HG03159 (cell line): ENCODE data around the gene DRC7.

Experiments
- ATAC-seq: cut with Tn5 transposase; IDR thresholded peaks from one replicate; pipeline ENCODE4 v1.9.1; 2021; ENCODE audit warnings: mild to moderate bottlenecking, moderate library complexity; ENCODE audit not compliant: unreplicated experiment

DRC7 gene

DNA sequence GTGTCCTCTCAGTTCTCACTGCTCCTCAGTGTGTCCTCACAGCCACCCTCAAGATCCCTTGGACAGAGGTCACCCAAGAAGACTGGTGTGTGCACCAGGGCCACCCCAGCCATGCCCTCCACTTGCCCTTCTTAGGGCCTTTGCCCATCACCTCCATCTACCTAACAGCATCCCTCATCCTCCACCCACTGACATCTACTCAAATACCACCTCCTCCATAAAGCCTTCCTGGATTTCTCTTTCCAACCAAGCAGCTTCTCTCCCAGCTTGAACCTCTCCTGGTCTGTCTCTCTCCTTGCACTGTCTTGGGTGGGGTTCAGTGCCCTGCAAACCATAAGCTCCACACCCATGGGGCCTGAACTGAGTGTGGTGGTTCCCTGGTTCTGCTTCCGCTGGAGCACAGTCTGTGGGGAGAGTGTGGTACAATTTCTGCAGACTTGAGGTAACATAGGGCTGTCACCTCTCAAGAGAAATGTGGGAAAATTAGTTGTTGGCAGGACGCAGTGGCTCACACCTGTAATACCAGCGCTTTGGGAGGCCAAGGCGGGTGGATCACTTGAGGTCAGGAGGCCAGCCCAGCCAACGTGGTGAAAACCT is 55.3 kb downstream of the DRC7 start:
- no peak for ATAC-seq

DNA sequence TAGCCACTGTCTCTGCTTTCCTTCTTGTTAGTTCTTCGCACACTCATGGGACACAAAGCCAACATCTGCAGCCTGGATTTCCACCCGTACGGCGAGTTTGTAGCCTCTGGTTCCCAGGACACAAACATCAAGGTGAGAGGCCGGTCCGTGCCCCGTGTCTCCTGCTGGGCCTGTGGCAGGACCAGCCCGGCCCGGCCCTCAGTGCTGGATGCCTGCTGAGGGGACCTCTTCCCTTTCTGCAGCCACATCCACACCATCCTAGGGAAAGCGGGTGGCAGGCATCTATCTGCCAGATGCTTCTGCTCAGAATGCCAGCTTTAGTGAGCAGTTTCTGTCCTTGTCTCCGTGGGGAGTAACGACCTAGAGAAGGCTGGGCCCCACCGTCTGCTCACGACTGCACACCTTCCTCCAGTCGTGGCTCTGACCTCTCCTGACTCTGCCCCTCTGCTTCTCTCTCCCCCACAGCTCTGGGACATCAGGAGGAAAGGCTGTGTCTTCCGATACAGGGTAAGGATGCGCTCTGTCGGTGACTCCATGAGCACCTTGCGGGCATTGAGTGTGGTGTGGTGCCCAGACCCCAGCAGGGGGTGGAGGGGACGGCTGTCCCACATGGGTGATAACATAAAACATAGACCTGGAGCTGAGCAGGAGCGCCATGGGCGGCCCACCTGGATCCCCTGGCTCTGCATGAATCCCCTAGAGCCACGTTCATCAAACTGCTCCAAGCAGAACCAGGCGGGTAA is 56.4 kb downstream of the DRC7 start:
- ATAC-seq, result no peak

DNA sequence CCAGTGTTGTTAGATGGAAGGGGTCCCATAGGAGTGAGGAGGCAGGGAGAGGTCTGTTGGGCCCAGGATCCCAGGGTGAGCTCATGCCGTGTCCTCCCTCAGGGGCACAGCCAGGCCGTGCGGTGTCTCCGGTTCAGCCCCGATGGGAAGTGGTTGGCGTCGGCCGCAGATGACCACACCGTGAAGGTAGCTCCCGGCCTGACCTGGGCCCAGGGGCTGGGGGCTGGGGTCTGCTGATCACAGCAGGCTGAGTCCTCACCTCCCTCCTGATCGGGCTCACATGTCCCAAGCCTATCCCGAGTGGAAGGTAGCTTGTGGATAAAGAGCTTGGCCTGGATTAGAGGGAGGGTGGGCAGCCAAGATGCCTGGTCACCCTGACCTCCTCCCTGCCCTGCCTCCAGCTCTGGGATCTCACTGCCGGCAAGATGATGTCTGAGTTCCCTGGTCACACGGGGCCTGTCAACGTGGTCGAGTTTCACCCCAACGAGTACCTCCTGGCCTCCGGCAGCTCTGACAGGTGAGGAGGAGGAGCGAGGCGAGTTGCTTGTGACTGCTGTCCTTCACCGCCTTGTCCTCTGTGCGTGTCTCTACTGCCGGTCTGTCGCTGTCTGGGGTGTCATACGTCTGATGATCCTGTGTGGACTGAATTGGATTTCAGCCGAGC is 57.1 kb downstream of the DRC7 start:
- ATAC-seq, result no peak

DNA sequence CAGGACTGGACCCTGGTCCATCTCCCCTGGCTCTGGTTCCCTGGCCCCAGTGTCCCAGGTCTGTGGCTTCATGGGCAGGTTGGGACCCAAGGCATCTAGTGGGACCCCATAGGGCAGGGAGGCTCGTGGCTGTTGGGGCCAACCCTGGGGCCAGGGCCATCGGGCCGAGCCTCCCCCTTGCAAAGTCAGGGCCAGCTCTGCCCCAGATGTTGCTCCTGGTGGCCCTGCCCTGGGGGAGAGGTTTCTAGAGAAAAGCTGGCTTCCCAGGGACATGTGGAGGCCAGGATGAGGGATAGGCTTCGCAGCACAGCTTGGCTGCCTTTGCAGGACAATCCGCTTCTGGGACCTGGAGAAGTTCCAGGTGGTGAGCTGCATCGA is 57.6 kb downstream of the DRC7 start:
- no peak for ATAC-seq

DNA sequence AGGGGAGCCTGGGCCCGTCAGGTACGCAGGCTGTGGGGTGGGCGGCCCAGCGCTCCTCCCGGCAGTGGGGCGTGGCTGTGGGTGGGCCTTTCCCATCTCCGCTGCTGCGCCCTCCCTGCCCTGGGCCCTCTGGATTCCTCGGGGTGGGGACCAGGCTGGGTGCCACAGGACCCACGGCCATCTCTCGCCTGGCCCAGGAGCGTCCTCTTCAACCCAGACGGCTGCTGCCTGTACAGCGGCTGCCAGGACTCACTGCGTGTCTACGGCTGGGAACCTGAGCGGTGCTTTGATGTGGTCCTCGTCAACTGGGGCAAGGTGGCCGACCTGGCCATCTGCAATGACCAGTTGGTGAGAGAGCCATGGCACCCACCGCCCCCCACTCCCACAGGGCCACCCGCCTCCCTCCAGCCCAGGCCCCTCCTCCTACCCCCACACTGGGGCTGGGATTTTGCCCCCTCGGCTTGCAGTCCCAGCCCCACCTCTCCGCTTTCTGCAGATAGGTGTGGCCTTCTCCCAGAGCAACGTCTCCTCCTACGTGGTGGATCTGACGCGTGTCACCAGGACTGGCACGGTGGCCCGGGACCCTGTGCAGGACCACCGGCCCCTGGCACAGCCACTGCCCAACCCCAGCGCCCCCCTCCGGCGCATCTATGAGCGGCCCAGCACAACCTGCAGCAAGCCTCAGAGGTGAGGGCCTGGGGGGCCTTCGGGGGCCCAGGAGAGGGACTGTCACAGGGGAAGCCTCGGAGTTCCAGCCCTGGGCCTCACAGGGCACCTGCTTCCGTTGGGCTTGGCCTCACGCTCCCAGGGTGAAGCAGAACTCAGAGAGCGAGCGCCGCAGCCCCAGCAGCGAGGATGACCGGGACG is 58.2 kb downstream of the DRC7 start:
- ATAC-seq, result no peak

DNA sequence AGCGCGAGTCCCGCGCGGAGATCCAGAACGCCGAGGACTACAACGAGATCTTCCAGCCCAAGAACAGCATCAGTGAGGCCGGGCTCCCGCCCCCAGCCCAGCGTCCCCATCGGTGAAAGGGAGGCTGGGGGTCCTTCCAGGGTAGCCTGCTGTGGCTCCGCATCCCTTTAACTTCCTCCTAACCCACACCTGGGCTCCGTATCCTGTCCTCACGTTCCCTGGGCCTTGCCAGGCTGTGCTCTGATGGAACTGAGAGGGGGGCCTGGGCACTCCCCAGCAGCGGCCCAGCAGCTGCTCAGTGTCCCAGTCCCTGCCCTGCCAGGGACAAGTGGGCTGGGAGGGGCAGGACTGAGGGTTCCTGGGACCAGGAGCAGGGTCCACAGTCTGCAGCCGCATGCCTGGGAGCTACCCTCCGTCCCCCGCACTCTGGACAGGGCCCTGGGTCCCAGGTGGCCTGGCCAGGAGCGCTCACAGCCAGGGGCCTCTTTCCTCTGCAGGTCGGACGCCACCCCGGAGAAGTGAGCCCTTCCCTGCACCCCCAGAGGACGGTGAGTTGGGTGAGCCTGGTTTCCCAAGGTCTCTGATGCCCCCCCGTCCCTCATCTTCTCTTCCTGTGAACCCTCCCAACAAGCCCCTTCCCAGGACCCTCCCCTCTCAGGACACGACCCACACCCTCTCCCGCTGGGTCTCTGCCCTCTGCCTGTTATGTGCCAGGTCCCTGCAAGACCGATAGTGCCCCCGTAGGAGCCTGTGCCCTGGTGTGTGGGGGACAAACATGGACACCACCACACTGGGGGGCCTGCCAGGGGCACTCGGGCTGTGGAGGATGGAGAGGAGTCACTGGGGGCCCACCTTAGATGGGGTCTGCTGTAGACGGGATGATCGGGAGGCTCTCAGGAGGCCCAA is 59.1 kb downstream of the DRC7 start:
- ATAC-seq, result no peak

DNA sequence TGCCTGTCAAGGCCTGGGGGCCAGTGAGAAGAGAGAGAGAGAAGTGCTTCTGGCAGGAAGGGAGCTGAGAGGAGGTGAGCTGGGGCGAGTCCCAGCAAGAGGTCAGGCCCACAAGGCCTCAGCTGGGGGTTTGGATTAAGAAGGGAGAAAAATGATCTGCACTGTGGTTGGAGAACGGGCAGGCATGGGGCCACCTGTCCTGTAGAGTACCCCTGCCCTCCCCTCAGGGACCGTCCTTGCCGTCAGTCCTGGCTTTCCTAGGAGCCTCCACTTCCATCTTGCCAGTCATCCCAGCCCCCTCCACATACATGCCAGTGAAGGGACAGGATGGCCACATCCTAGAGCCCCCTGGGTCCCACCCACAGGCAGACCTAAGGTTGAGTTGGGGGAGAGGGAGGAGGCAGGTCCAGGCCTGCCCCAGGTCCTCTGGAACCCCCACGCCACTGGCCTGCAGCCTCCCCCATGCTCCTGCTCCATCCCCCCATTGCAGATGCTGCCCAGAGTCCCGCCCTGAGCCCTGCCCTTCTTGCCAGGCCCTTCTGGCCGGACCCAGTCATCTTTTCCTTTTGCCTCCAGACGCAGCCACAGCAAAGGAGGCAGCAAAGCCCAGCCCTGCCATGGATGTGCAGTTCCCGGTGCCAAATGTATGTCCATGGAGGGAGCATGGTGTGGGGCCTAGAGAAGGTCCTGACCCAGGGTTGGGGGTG is 59.9 kb downstream of the DRC7 start:
- ATAC-seq, result no peak

DNA sequence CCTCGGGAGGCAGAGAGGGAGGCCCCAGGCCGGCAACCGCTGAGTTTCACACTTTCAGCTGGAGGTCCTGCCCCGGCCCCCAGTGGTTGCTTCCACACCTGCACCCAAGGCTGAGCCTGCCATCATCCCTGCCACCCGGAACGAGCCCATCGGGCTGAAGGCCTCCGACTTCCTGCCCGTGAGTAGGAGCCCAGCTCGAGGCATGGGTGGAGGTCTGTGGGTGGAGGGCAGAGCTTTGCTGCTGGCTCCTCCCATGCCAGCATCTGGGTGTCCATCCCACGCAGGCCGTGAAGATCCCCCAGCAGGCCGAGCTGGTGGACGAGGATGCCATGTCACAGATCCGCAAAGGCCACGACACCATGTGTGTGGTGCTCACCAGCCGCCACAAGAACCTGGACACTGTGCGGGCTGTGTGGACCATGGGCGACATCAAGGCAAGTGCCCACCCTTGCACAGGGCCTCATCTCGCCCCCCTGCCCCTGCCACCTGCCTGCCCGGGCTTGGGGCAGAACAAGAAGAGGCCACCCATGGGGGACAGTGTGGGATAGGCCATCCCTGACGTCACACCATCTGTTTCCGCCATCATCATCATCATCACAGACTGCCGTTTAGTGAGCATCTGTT is 60.6 kb downstream of the DRC7 start:
- ATAC-seq, result no peak

DNA sequence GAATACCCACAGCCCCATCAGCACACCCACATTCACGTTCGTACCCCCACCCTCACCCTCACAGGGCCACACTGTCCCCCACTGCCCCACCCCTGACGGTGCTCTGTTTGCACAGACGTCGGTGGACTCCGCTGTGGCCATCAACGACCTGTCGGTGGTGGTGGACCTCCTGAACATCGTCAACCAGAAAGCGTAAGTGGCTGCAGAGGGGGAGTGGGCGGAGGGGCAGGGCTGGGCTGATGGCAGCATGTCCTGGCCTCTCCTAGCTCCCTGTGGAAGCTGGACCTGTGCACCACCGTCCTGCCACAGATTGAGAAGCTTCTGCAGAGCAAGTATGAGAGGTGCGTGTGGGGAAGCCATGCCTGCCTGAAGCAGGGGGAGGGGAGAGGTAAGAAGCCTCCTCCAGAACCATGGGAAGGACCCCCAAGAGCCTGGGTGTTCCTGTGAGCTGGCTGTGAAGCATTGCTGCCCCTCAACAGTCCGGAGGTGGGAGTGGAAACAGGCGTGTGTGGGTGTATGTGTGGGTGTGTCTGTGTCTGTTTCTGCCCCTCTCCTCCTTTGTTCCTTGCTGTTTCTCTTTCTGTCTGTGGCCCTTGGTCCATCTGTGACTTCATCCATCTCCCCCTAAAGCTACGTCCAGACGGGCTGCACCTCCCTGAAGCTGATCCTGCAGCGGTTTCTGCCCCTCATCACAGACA is 61.3 kb downstream of the DRC7 start:
- ATAC-seq, result no peak

DNA sequence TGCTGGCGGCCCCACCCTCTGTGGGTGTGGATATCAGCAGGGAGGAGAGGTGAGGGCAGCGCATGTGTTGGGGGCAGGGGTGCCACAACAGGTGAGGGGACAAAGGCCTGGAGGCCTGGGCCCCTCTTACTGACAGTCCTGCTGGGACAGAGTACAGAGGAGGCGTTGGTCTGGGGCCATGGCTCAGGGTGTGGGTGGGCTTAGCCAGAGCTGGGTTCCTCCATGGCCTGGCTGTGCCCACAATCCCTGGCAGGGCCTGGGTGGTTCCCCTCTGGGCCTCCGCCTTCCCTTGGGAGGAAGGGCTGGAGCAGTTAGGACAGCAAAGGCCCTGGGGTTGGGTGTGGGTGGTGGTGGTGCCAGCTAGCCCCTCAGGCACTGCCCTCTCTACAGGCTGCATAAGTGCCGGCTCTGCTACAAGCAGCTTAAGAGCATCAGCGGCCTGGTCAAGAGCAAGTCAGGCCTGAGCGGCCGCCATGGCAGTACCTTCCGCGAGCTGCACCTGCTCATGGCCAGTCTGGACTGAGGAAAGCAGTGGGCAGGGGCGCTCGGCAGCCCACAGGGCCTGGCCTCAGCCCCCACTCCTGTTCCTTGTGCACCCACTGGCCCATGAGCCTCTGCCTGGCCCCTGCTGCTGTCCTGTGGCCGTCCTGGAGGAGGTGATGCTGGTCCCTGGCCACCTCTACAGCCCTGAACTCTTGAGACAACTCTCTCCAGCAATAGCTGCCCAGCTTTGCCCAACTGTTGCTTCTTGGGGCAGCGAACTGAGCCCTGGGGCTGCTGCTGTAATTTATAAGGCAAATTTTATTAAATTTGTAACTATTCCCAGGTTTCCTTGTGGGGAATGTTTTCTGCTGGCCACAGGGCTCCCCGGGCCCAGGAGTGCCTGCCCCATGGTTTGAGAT is 62.1 kb downstream of the DRC7 start:
- ATAC-seq, result no peak

DNA sequence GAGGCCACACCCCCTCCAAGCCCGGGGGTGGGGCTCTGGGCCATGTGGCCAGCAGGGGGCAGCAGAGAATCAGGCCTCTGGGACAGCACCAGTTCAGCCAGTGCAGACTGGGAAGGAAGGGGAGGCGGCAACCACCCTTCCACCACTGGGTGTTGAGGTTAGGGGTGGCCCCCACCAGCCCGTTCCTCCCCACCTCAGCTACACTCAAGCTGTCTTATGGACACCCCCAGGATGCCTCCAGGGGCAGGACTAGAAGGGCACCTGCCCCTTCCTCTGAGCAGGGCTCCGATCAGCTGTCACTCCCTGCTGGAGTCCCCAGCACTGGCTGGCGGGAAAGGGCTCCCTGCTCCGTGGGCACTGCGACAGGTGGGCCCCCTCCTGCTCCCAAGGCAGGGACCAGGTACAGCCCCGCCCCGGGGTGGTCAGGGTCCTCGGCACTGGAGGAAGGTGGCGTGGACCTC is 62.8 kb downstream of the DRC7 start:
- ATAC-seq, result peak; percentile 75

DNA sequence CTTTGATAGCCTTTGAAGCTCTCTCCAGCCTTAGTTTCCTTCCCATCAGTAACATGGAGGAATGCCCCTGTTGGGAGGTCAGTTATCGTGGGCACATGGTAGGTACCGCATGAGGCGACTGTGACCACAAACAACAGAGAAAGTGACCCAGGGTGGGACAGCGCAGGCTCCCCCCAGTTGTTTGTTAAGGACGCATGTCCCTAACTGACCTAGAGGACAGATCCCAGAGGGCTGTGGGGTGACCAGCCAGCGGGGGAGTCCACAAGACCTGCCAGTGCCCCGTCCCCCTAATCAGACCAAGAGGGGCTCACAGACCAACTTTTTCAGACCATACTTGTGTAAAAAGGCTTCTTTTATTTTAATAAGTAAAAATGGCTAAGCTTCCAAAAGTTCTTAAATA is 63.3 kb downstream of the DRC7 start:
- no peak for ATAC-seq

DNA sequence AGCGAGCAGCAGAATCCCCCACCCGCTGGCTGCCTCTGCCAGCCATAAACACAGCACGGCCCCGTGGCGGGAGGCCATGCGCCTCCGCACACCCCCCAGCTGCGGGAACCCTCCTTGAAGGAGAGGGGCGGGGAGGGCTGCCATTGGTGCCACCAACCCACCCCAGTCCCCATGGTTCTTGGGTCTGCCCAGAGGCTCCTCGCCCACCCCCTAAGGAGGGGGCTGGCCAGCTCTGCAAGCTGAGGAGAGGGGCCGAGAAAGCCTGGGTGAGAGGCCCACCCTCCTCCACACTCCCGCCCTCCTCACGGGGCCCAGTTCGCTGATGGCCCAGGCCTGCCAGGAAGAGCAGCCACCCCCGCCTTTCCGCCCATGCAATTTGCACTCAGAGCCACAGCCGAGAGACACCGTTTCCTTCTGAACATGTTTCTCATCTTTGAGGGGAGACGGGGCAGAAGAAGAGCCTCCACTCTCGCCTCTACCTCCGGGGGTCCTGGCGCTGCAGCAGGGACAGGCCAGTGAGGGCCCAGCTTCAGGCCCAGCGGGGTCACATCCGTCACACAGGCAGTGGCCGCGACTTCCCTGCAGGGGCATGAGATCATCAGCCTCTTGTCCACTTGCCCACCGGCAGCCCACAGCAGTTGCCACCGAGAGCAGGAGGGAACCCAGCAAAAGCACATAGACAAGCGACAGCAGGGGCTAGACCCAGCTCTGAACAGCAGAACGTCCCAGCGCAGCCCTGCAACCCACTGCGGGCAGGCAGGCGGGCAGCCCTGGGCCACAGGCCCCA is 63.9 kb downstream of the DRC7 start:
- no peak for ATAC-seq

DNA sequence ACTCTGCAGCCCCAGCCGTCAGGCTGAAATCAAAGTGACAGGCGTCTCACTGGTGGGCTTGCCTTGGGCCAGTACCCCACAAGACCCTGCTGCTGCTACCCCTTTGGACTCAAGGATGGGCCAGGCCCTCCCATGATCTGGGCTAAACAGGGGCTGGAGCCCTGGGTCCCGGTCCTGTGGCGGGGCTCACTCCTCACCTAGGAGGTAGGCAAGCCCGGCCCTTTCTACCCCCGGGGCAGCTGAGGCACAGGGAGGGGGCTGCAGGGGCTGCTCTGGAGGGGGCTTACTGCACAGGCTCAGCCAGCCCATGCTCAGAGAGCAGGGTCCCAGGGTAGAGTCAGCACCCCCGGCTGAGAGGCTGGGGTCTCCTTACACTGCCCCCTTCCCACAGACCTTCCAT is 64.5 kb downstream of the DRC7 start:
- no peak for ATAC-seq

DNA sequence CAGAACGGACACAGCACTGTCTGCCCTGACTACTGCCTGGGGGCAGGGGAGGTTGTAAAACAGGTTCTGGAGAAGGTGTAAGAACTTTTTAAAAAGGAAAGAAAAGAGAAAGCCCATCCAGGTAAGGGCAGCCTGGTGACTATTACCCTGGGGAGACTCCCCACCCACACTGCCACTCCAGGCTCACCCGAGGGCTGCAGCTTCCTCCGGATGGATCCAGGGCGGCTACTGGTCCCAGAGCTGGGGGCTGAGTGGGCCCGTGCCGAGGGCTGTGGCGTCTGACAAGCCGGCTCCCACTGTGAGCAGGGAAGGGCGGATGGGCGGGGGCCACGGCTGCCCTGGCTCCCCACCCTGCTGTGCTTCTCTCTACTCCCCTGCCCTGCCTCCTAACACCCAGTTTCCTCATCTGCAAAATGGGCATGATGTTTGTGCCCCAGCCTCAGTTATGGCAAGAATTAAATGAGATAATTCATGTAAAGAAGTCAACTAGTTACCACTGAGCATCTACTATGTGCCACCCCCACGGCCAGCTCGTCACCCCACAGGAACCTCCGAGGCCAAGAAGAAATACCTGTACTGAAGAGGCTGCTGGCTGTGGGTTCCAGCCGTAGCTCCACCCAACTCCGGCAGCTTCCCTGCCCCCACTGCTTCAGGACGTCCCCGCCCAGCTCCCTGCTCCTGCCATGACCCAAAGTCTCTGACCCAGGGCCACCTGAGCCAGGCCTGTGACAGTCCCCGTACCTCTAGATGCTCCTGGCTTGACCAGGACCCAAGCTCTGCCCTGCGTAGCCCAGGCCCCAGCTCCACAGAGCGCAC is 65.1 kb downstream of the DRC7 start:
- ATAC-seq, result no peak
